GM23248 (cell line): ENCODE data around the gene CACNA1D. TPM values are rescaled to one million over a fixed set of nuclear protein-coding genes. Genes with fewer than 3 reads are reported as not detected.

Experiments used
- DNase-seq: peaks from one replicate; pipeline ENCODE4 v3.0.0-alpha.2; 2015
- H2AFZ ChIP-seq: fragments of 200-600 bp; sonication (generic); 2 replicates; pipeline ENCODE4 v1.6.1; 2016; ENCODE audit warnings: antibody characterized with exemption
- H3F3A ChIP-seq: fragments of 200-600 bp; sonication (generic); 2 replicates; pipeline ENCODE4 v1.6.1; 2016; ENCODE audit warnings: mild to moderate bottlenecking, antibody characterized with exemption, mixed run types; ENCODE audit not compliant: insufficient read depth
- H3K27ac ChIP-seq: fragments of 200-600 bp; sonication (generic); 2 replicates; pipeline ENCODE4 v1.5.1; 2016; ENCODE audit warnings: mild to moderate bottlenecking
- H3K27me3 ChIP-seq: fragments of 200-600 bp; sonication (generic); replicated peaks from 2 replicates; pipeline ENCODE4 v1.6.1; 2016; ENCODE audit warnings: mild to moderate bottlenecking; ENCODE audit not compliant: insufficient read depth
- H3K36me3 ChIP-seq: fragments of 200-600 bp; sonication (generic); 2 replicates; pipeline ENCODE4 v1.6.1; 2016; ENCODE audit warnings: low read depth, mild to moderate bottlenecking
- H3K4me1 ChIP-seq: fragments of 200-600 bp; sonication (generic); 2 replicates; pipeline ENCODE4 v1.6.1; 2016; ENCODE audit warnings: mild to moderate bottlenecking; ENCODE audit not compliant: insufficient read depth
- H3K4me2 ChIP-seq: fragments of 200-600 bp; sonication (generic); one replicate; pipeline ENCODE4 v1.6.1; 2016; ENCODE audit warnings: mild to moderate bottlenecking; ENCODE audit not compliant: unreplicated experiment
- H3K4me3 ChIP-seq: fragments of 200-600 bp; sonication (generic); 2 replicates; pipeline ENCODE4 v1.5.1; 2016; ENCODE audit warnings: mild to moderate bottlenecking
- H3K79me2 ChIP-seq: fragments of 200-600 bp; sonication (generic); 2 replicates; pipeline ENCODE4 v1.6.1; 2016; ENCODE audit warnings: mild to moderate bottlenecking; ENCODE audit not compliant: insufficient read depth
- H3K9ac ChIP-seq: fragments of 200-600 bp; sonication (generic); 2 replicates; pipeline ENCODE4 v1.6.1; 2016; ENCODE audit warnings: mild to moderate bottlenecking
- H3K9me2 ChIP-seq: fragments of 200-600 bp; sonication (generic); 2 replicates; pipeline ENCODE4 v1.6.1; 2016; ENCODE audit warnings: mixed run types, mild to moderate bottlenecking, moderate library complexity; ENCODE audit not compliant: insufficient read depth
- H3K9me3 ChIP-seq: fragments of 200-600 bp; sonication (generic); one replicate; pipeline ENCODE4 v1.6.1; 2017; ENCODE audit warnings: low read depth
- H4K20me1 ChIP-seq: fragments of 200-600 bp; sonication (generic); 2 replicates; pipeline ENCODE4 v1.6.0; 2016; ENCODE audit not compliant: insufficient read depth
- EZH2 ChIP-seq: fragments of 200-600 bp; sonication (generic); IDR thresholded peaks from 2 replicates; pipeline ENCODE4 v1.6.1; 2018; ENCODE audit warnings: antibody characterized with exemption, mild to moderate bottlenecking; ENCODE audit not compliant: insufficient read depth, poor library complexity, severe bottlenecking
- EZH2phosphoT487 ChIP-seq: fragments of 200-600 bp; sonication (generic); IDR thresholded peaks from 2 replicates; pipeline ENCODE4 v1.6.1; 2018; ENCODE audit warnings: antibody characterized with exemption, moderate library complexity, mild to moderate bottlenecking, low read depth; ENCODE audit not compliant: insufficient read depth
- WGBS, 2 experiments: methylation state at CpG; one replicate each; pipeline ENCODE4 v1.1.6; 2015 to 2017; ENCODE audit warnings: low lambda C conversion rate in 2 of 2, low coverage in 1 of 2; ENCODE audit errors: missing lambda C conversion rate in 2 of 2; 5-methylcytosine and 5-hydroxymethylcytosine counted together
- in situ Hi-C: fragments of 300-500 bp; cut with MboI; formaldehyde crosslinking; loops from 2 replicates; pipeline ENCODE4 v1.15.0; 2020
- polyA plus RNA-seq: library from polyadenylated mRNA; unstranded; fragments of >200 nt; fragmentation: Nextera tagmentation; extraction: Ambion mirVana; gene quantifications from 2 replicates; pipeline ENCODE4 v1.2.1, GENCODE V29; 2016
- total RNA-seq: library from RNA; depleted of rRNA; stranded (reverse); fragments of >200 nt; shearing (Covaris generic); gene quantifications from 2 replicates; pipeline ENCODE4 v1.2.3, GENCODE V29; 2014

The CACNA1D gene
- total and polyA plus RNA-seq, 2 experiments from 2014 or later: not detected

GRCh38 chr3:53811143-53811927 lies 316.9 kb downstream of the CACNA1D start:
- Histone ChIP-seq H3K79me2 (no peaks in the 10 kb centered on the region), H3K27me3 (no peaks in the 10 kb centered on the region)
- in situ Hi-C loops: no loop called here

GRCh38 chr3:53812434-53812833 lies 318.0 kb downstream of the CACNA1D start:
- H4K20me1 ChIP-seq: no peaks in the 10 kb centered on the region
- no peak overlapping the region for H3K4me2 ChIP-seq
- H3K4me3 ChIP-seq: no peak overlapping the region
- H3K9ac ChIP-seq: no peak overlapping the region
- H3K27me3 ChIP-seq: no peaks in the 10 kb centered on the region
- no peaks in the 10 kb centered on the region for H3F3A ChIP-seq
- H3K9me3 ChIP-seq: no peaks in the 10 kb centered on the region
- H3K36me3 ChIP-seq: no peaks in the 10 kb centered on the region
- H3K27ac ChIP-seq: no peak overlapping the region
- H3K4me1 ChIP-seq: no peaks in the 10 kb centered on the region
- WGBS, 2 experiments: 72 to 82% methylated on average over 4 of the region's 4 CpGs
- H3K9me2 ChIP-seq: no peaks in the 10 kb centered on the region
- TF ChIP-seq EZH2phosphoT487: no peak
- TF ChIP-seq EZH2: no peak
- H2AFZ ChIP-seq: no peak overlapping the region
- DNase-seq: no peak
- H3K79me2 ChIP-seq: no peaks in the 10 kb centered on the region
- in situ Hi-C loops: no loop called here

More at GRCh38 chr3:53811143-53811927, 316.9 kb downstream of the CACNA1D start:
- DNase-seq: no peak
- H3F3A ChIP-seq: no peaks in the 10 kb centered on the region
- no peak overlapping the region for H3K9ac ChIP-seq
- no peak overlapping the region for H2AFZ ChIP-seq
- no peak overlapping the region for H3K4me3 ChIP-seq
- peaks cover 8% of the 10 kb centered on the region for H3K4me1 ChIP-seq
- no peaks in the 10 kb centered on the region for H3K9me2 ChIP-seq
- WGBS, 2 experiments: 87% methylated on average over 24 of the region's 24 CpGs
- no peaks in the 10 kb centered on the region for H3K9me3 ChIP-seq
- H3K36me3 ChIP-seq: no peaks in the 10 kb centered on the region
- no peak overlapping the region for H3K27ac ChIP-seq
- H4K20me1 ChIP-seq: no peaks in the 10 kb centered on the region
- no peak for TF ChIP-seq EZH2phosphoT487
- no peak for TF ChIP-seq EZH2
- H3K4me2 ChIP-seq: no peak overlapping the region

- H4K20me1 ChIP-seq: no peaks in the 10 kb centered on the region
- no peaks in the 10 kb centered on the region for H3K27me3 ChIP-seq
- DNase-seq: no peak
- no peak overlapping the region for H3K4me2 ChIP-seq
- TF ChIP-seq EZH2phosphoT487 (no peak), EZH2 (no peak)
- H3K9me3 ChIP-seq: no peaks in the 10 kb centered on the region
- no peak overlapping the region for H3K27ac ChIP-seq
- H3K36me3 ChIP-seq: no peaks in the 10 kb centered on the region
- 59 to 71% methylated on average over 5 of the region's 5 CpGs for WGBS, 2 experiments
- no peak overlapping the region for H3K9ac ChIP-seq
- in situ Hi-C loops: no loop called here
- no peaks in the 10 kb centered on the region for H3K4me1 ChIP-seq
- H2AFZ ChIP-seq: no peak overlapping the region
- no peak overlapping the region for H3K4me3 ChIP-seq
- no peaks in the 10 kb centered on the region for H3F3A ChIP-seq
- H3K79me2 ChIP-seq: no peaks in the 10 kb centered on the region
- H3K9me2 ChIP-seq: no peaks in the 10 kb centered on the region
These were observed 318.8 kb downstream of the CACNA1D start for GRCh38 chr3:53813229-53813628.

GRCh38 chr3:53813876-53814275 lies 319.5 kb downstream of the CACNA1D start:
- Histone ChIP-seq H3K9me3 (no peaks in the 10 kb centered on the region), H3K9ac (no peak overlapping the region), H3K36me3 (no peaks in the 10 kb centered on the region), H3F3A (no peaks in the 10 kb centered on the region), H3K27ac (no peak overlapping the region), H3K9me2 (no peaks in the 10 kb centered on the region), H3K79me2 (no peaks in the 10 kb centered on the region), H3K4me2 (no peak overlapping the region), H3K4me3 (no peak overlapping the region), H4K20me1 (no peaks in the 10 kb centered on the region), H3K4me1 (no peaks in the 10 kb centered on the region), H2AFZ (no peak overlapping the region), H3K27me3 (no peaks in the 10 kb centered on the region)
- in situ Hi-C loops: no loop called here
- no peak for DNase-seq
- TF ChIP-seq EZH2phosphoT487 (no peak), EZH2 (no peak)
- 80 to 81% methylated on average over 10 of the region's 10 CpGs for WGBS, 2 experiments
